Fibroblast of skin of left biceps (primary cell): Measurements from ENCODE around the gene FBXL16.

Experiments
- DNase-seq, 2 experiments: peaks; one replicate each; pipeline ENCODE4 v3.0.0-alpha.2; 2013; ENCODE audit warnings: low read depth in 2 of 2

FBXL16 gene

DNA sequence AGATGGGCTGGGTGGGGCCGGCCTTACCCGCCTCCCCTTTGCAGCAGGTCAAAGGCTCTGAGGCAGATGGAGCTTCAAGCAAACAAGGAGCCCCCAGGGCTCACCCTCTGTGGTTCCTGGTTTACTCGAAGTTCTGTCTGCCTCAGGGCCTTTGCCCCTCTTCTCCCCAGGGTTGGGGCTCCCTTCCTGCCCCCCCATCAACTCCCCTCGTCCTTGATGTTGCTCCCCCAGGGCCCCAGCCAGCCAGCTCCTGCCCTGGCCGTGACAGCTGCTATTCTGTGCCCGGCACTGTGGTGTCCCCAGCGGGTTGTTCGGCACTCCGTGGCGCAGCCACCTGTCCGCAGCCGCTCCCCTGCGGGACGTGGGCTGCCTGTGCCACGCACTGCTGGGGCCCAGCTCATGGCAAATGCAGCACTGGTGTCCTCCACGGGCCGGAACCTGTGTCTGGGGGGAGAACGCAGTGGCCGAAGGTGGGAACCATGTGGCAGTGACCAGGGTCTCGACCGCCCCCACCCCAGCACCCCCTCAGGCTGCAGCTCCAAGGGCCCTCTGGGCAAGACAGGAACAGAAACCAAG, 5.0 kb upstream of the FBXL16 start:
- DNase-seq = no peak

DNA sequence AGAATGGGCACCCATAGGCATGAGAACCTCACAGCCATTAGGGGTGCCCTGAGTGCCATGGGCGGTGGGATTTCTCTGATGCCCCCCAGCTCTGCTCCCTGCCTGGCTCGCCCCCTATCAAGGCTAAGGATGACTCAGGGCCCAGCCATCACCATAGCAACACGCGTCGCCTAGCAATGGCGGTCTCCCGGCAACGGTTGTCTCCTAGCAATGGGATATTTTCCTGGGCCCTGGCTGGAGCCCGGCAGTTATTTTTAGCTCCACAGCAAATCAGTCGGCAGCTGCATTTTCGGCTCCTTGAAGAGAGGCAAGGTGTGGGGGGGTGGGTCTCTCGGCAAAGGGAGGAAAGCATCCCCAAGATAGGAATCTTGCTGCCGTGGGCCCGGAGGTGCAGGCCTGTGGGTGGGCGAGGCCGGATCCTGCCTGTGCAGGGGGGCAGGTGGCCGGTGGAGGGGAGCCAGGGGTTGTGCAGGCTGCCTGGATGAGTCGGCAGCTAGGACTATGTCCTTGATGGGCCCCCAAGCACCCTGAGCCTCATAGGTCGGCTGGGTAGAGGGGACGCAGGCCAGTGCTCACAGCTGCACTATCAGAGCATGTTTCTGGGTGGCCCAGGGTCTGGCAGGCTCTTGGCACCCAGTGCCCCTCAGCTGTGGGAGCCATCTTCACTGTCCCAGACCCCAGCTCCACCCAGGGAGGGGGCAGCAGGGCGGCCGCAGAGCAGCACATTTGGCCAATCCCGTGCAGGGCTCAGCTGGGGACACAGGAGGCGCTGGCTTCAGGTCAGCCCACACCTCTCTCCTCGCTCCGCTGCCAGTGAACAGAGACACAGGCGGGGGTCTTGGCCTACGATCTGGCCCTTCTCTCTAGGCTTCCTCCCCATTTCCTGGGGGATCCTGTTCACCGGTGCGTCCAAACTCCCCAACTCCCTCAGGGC, 4.2 kb upstream of the FBXL16 start:
- DNase-seq = no peak

DNA sequence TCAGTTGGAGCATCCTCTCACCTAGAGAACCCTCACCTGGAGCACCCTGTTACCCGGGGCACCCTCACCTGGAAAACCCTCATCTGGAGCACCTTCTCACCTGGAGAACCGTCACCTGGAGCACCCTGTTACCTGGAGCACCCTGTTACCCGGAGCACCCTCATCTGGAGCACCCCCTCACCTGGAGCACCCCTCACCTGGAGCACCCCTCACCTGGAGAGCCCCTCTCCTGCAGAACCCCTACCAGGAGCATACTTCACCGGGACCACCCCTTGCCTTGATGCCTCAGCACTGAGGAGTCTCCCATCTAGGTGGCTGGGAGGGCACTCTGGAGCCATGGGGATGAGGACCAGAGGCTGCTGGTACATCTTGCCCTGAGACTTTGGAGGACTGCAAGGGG, 3.4 kb upstream of the FBXL16 start:
- no peak for DNase-seq

GRCh38 chr16:708019-708418, 2.4 kb upstream of the FBXL16 start:
- DNase-seq = no peak

GRCh38 chr16:707062-707538, 1.5 kb upstream of the FBXL16 start:
- no peak for DNase-seq

- DNase-seq = no peak
Measured at GRCh38 chr16:706189-707061, 824 bp upstream of the FBXL16 start.

DNA sequence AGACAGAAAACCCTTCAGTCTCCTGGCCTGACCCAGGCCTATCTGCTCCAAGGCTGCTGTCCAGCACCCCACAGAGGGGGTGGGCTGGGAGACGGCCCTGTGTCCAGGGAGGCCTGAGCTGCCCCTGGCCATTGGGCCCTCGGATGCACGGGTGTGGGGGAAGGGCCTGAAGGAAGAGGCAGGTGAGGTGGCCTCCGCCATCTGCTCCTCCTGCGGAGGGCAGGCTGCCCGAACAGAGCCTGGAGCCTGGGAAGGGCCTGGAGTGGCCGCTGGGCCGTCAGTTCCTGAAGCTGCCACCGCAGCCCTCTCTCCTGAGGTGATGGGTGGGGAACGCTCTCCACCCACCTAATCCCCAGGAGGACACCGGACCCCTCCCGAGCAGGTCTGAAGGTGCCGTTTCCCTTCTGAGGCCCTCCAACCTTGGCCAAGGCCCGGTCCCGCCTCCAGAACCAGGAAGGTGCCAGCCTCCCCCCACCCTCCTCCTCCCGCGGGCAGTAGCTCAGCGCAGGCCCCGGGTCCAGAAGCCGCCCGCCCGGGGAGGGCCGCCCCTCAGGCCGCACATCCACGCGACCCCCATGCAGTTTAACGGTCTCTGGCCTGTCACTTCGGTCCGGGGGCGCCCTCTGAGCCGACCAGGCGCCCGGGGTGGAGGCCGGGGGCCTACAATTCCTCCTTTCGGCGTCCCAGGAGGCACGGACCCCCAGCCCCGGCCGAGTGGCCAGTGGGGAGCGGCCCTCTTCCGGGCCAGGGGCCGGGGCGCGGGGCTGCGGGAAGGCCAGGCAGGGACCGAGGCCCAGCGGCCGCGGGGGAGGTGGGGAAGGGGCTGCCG, 835 bp downstream of the FBXL16 start:
- DNase-seq = no peak

DNA sequence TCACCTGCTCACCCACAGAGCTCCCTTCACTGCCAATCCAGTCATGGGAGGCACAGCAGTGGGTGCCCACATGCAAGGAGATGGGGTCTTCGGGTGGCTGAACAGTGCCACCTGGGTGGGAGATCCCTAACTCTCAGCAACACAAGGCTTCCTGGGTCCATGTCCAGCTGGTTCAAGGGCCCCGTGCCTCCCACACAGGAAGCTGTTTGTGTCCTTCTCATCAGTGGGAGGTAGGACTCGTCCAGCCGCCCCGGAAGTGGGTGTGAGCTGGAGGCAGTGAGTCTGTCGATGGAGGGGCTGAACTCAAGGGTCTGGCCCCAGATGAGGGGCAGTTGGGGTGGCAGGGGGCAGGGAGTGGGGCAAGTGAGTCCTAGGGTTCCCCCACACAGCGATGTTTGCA, 1.6 kb downstream of the FBXL16 start:
- DNase-seq = no peak

GRCh38 chr16:703406-703805, 2.2 kb downstream of the FBXL16 start:
- DNase-seq = no peak

DNA sequence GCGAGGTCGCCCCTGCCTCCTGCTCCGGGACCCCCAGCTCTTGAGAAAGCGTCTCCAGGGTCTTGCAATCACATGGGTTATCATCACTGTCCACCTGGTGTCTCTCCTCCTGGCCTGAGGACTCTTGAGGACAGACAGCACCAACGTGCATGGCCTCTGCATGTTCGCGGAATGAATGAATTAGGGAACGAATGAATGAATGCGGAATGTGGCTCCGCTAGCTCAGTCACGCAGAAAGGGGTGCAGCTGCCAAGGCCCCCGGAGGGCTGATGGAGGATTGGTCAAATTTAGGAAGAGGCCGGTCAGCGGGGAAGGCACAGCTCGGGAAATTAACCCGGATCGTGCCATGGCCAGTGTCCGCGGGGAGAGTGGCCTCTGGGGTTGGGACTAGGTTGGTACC, 3.3 kb downstream of the FBXL16 start:
- no peak for DNase-seq

GRCh38 chr16:700684-701584, 4.7 kb downstream of the FBXL16 start:
- no peak for DNase-seq

DNA sequence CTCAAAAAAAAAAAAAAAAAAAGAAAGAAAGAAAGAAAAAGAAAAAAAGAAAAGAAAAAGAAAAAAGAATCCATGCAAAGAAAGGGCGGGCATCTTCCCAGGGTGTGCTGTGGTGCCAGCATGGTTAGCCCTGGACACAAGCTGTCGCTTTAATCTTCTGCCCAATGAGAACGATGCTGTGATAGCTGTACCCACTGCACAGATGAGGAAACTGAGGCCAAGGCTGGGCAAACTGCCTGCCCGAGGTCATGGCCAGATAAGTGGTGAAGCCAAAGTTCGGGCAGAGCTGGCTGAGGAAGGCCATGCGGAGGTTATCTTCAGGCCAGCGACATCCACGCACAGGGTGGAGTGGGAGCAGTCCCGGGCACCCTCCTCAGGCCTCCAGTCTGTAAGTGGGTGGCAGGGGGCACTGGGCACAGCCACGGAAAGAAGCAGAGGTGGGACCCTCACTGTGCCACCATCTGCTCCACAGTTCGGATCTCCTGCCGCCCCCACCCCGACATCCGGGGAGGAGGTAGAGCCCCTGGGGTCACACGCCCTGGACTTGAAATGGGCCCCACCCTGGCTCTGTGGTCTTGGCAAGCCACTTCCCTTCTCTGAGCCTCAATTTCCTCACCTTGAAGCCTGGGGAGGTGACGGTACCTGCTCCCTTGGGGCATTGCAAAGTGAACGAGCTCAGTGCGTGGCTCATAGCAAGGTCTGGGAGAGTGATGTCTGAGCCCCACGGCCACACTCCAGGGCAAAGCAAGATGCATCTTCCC, 6.5 kb downstream of the FBXL16 start:
- DNase-seq = no peak

DNA sequence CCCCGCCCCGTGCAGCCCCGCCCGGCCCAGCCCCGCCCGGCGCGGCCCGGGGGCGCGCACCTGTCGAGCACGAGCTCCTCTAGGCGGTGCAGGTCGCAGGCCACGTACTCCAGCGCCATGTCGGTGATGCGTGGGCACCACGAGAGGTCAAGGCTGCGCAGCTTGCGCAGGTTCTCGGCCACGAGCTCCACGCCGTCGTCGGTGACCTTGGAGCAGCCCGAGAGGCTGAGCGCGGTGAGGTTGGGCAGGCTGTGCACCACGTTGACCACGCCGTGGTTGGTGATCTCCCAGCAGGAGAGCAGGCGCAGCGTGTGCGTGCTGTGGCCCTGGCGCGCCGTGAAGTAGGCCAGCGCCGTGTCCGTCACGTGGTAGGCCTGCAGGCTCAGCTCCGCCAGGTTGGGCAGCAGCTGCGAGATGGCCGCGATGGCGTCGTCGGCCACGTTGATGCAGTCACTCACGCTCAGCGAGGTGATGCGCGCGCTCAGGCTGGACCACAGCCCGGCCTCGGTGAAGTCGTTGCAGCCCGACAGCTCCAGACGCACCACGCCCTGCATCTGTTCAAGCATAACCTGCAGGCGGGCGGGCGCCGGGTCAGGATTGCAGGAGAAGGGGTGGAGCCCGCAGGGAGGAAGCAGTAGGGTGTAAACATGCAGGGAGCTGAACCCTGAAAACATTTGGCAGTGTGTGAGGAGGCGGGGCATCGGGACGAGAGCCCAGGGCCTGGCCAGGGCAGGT, 10.1 kb downstream of the FBXL16 start:
- no peak for DNase-seq

GRCh38 chr16:694863-695354, 10.7 kb downstream of the FBXL16 start:
- DNase-seq = no peak

DNA sequence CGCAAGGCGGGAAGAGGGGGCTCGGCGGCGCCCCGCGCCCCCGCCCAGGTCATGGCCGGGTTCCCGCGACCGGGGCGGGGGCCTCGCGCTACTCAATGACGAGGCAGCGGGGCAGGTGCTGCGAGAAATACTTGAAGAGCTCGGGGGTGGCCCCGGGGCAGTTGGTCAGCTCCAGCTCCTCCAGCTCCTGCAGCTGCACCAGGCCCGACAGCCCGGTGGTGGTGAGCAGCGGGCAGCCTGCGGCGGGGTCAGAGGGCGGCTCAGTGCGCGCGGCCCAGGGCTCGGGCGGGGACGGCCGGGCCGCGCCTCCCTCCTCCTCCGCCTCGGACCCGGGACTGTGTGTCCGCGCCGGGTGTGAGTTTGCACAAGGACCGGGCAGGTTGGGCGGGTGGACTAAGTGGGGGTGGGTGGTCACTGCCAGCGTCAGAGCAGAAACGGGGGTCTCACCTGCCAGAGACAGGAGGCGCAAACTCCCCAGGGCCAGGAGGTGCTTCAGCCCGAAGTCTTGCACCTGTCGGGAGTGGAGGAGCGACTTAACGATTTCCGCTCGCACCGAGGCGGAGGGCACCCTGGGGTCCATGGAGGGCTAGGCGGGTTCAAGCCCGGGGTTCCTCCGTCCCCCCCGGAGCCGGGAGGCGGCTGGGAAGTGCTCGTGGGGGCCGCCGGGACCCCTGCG, 11.3 kb downstream of the FBXL16 start:
- DNase-seq = no peak

GRCh38 chr16:693766-694165, 11.8 kb downstream of the FBXL16 start:
- no peak for DNase-seq

GRCh38 chr16:693364-693763, 12.2 kb downstream of the FBXL16 start:
- DNase-seq = no peak
